Measurements from ENCODE around the gene TEPSIN.
"Not testable (repeated sequence)": the region's sequence is repeated elsewhere in the genome, so short reads cannot be mapped to it uniquely, and the experiment has no call there.

TEPSIN gene

GRCh38 chr17:81231766-81232581 is 6.9 kb downstream of the TEPSIN start:
- DNase-seq: no peak
- H3K4me3 Mint-ChIP-seq: no peak overlapping the region
- no peak overlapping the region for H3K27ac Mint-ChIP-seq
- peaks cover 31% of the 10 kb centered on the region for H3K36me3 Mint-ChIP-seq
- CTCF ChIA-PET: interaction anchor here (1.9 kb wide), 1 partner anchor 9 kb away, joined by 5 read pairs; the partner anchor contains the start of gene CEP131
- peaks cover 5% of the 10 kb centered on the region for H3K9me3 Mint-ChIP-seq
- peaks cover 13% of the 10 kb centered on the region for H3K4me1 Mint-ChIP-seq
- H3K27me3 Mint-ChIP-seq: no peaks in the 10 kb centered on the region

DNA sequence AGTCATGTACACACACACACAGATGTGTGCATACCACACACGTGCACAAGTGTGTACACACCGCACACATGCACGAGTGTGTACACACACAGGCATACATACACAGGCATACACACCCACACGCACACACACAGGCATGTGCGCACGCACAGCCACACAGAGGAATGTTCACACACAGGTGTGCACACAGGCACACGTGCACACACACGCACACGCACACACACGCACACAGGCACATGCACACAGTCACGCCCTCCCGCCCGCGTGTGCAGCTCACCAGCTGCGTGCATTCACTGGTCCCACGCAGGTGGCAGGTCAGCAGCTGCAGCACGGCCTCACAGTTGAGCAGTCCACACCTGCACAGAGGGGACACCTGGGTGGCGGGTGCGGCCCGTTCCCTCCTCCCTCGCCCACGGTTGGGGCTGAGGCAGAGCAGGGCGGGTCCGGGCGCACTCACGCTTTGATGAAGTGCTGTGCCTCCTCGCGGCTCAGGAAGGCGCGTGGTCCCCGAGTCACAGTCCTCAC is 7.7 kb downstream of the TEPSIN start:
- CTCF ChIA-PET: no interaction called here
- peak overlapping the region; percentile 8 for H3K27ac Mint-ChIP-seq

DNA sequence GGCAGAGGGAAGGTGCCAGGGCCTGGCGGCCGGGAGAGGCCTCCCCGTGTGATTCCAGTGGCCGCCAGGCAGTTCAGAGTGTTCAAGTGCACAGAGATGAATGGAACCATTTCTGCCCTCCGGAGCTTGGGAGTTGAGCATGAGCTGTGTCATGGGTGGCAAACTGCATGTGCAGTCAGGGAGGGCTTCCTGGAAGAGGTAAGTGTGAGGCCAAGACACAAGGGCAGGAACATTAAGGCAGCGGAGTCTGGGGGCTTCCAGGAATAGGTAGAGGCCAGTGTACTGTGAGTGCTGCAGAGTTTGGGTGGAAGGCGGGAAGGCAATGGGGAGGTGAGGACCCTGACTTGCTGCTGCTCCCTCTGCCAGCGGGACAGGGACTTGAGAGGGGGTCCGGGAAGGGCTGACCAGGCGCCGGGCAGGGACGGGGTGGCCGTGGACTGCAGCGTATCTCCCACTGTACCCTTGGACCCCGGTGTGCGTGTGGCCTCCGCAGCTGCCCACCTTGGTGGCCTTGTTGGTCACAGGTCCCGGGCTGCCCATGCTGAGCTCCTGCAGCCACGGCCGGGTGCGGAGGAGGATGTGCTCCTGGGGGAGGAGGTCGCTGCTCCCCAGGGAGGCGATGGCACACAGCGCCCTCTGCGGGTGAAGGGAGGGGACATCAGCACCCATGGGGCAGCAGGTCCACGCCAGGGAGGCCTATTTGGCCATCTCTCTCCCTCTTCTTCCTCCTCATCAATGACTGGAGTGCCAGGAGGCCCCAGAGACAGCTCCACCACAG is 8.6 kb downstream of the TEPSIN start:
- no peak overlapping the region for H3K27ac Mint-ChIP-seq
- H3K36me3 Mint-ChIP-seq: peaks cover 34% of the 10 kb centered on the region
- no peak for DNase-seq
- H3K4me3 Mint-ChIP-seq: no peak overlapping the region
- H3K4me1 Mint-ChIP-seq: peaks cover 11% of the 10 kb centered on the region
- H3K27me3 Mint-ChIP-seq: no peaks in the 10 kb centered on the region
- CTCF ChIA-PET: interaction anchor here (1.1 kb wide), 1 partner anchor 10 kb away, joined by 5 read pairs; no protein-coding TSS in a partner anchor
- H3K9me3 Mint-ChIP-seq: peaks cover 7% of the 10 kb centered on the region

More for the DNA sequence above, 7.7 kb downstream of the TEPSIN start:
- no peak for DNase-seq
- Mint-ChIP-seq H3K36me3 (peaks cover 34% of the 10 kb centered on the region), H3K27me3 (no peaks in the 10 kb centered on the region), H3K9me3 (peaks cover 7% of the 10 kb centered on the region), H3K4me3 (no peak overlapping the region), H3K4me1 (peaks cover 11% of the 10 kb centered on the region)

- Mint-ChIP-seq H3K27ac (no peak overlapping the region), H3K36me3 (peaks cover 30% of the 10 kb centered on the region), H3K27me3 (peaks cover under 1% of the 10 kb centered on the region), H3K9me3 (peaks cover 7% of the 10 kb centered on the region), H3K4me1 (peaks cover 7% of the 10 kb centered on the region), H3K4me3 (no peak overlapping the region)
- no peak for DNase-seq
- CTCF ChIA-PET: interaction anchor here (1.1 kb wide), 1 partner anchor 10 kb away, joined by 5 read pairs; no protein-coding TSS in a partner anchor
These were observed 9.3 kb downstream of the TEPSIN start for GRCh38 chr17:81229666-81229920.

- Mint-ChIP-seq H3K36me3 (peaks cover 30% of the 10 kb centered on the region), H3K4me1 (peaks cover 6% of the 10 kb centered on the region), H3K4me3 (no peak overlapping the region), H3K27ac (no peak overlapping the region), H3K27me3 (peaks cover 6% of the 10 kb centered on the region), H3K9me3 (peaks cover 7% of the 10 kb centered on the region)
- CTCF ChIA-PET: interaction anchor here (1.1 kb wide), 1 partner anchor 9 kb away, joined by 5 read pairs; no protein-coding TSS in a partner anchor
- no peak for DNase-seq
These were observed 9.8 kb downstream of the TEPSIN start for GRCh38 chr17:81228834-81229665.

- Mint-ChIP-seq H3K9me3 (peaks cover 7% of the 10 kb centered on the region), H3K27ac (no peak overlapping the region), H3K27me3 (peaks cover 12% of the 10 kb centered on the region), H3K36me3 (peaks cover 30% of the 10 kb centered on the region), H3K4me3 (no peak overlapping the region), H3K4me1 (peaks cover 13% of the 10 kb centered on the region)
- DNase-seq: no peak
- CTCF ChIA-PET: no interaction called here
These were observed 10.4 kb downstream of the TEPSIN start for GRCh38 chr17:81228420-81228819.

DNA sequence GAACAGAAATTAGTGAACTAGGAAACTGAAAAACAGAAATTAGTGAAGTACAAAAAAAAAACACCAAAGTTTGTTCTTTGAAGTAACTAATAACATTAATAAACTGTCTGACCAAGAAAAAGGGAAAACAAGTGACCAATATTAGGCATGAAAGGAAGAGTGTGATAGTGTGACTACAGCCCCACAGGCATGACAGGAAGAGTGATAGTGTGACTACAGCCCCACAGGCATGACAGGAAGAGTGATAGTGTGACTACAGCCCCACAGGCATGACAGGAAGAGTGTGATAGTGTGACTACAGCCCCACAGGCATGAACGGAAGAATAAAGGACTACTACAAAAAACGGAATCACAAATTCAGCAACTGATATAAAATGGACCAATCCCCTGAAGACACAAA is 11.2 kb downstream of the TEPSIN start:
- H3K9me3 Mint-ChIP-seq, DNase-seq, H3K4me3 Mint-ChIP-seq, CTCF ChIA-PET: not testable (repeated sequence)
- Mint-ChIP-seq H3K27me3 (peaks cover 14% of the 10 kb centered on the region), H3K36me3 (peaks cover 28% of the 10 kb centered on the region), H3K27ac (peak overlapping the region; percentile 22), H3K4me1 (peaks cover 16% of the 10 kb centered on the region)

- H3K9me3 Mint-ChIP-seq: peaks cover 7% of the 10 kb centered on the region
- no peak overlapping the region for H3K27ac Mint-ChIP-seq
- H3K4me3 Mint-ChIP-seq: peak overlapping the region; percentile 58
- peaks cover 25% of the 10 kb centered on the region for H3K4me1 Mint-ChIP-seq
- no peak for DNase-seq
- H3K36me3 Mint-ChIP-seq: peaks cover 11% of the 10 kb centered on the region
- CTCF ChIA-PET: no interaction called here
- H3K27me3 Mint-ChIP-seq: peaks cover 14% of the 10 kb centered on the region
These were observed 15.1 kb downstream of the TEPSIN start for GRCh38 chr17:81223762-81224130.

GRCh38 chr17:81222906-81223761 is 15.7 kb downstream of the TEPSIN start, which contains the start of gene CEP131:
Gene CEP131, minus strand, starts transcription at chr17:81222965. Its CDS starts 2,909 bp downstream, at chr17:81220056.
- peaks cover 14% of the 10 kb centered on the region for H3K27me3 Mint-ChIP-seq
- CTCF ChIA-PET: interaction anchor here (0.8 to 1.0 kb wide), 2 partner anchors 9 to 261 kb away, joined by 3 to 5 read pairs; no protein-coding TSS in a partner anchor
- peak; percentile 99 for DNase-seq
- peak within 1 kb of the TSS; percentile 81 for H3K27ac Mint-ChIP-seq
- H3K9me3 Mint-ChIP-seq: peaks cover 7% of the 10 kb centered on the region
- peak within 1 kb of the TSS; percentile 78 for H3K4me3 Mint-ChIP-seq
- peaks cover 7% of the 10 kb centered on the region for H3K36me3 Mint-ChIP-seq
- H3K4me1 Mint-ChIP-seq: peaks cover 25% of the 10 kb centered on the region

GRCh38 chr17:81222620-81222905 is 16.3 kb downstream of the TEPSIN start:
- H3K27ac Mint-ChIP-seq: no peak overlapping the region

DNA sequence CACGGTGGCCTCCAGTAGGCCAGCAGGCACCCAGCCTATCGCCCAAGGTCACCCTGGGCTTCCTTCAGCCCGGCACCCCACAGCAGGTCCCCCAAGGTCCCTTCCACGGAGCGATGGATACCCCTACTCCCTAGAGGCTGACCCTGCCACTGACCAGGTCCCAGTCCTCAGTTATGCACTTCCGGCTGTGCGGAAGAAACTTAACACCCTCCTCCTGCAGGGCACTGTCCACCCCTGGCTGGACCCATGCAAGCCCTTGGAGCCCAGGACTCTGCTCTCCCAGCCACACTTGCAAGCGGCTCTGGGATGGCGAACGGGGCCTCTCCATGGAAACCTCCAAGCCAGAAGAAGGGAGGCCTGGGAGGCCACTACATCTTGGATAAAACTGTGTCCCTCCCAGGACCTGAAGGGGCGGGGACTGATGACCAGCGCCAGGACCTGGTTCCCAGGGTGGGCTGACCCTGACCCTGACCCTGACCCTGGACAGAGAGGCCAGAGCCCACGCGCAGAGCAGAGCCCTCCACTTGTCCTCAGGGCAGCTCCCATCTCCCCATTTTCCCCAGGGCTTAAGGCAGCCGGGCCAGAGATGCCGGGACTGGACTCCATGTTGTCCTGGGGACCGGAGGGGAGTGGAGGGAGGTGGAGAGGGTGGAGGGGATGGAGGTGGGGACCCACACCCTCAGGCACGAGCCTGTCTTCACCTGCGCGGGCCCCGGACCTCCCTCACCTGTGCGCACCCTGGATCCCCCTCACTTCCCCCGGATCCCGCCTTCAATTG is 16.8 kb downstream of the TEPSIN start:
- Mint-ChIP-seq H3K27ac (no peak overlapping the region), H3K4me3 (peak overlapping the region; percentile 78), H3K27me3 (peaks cover 14% of the 10 kb centered on the region), H3K9me3 (peaks cover 2% of the 10 kb centered on the region), H3K4me1 (peaks cover 18% of the 10 kb centered on the region), H3K36me3 (peaks cover 3% of the 10 kb centered on the region)
- DNase-seq: no peak
- CTCF ChIA-PET: interaction anchor here (1.0 kb wide), 1 partner anchor 11 kb away, joined by 5 read pairs; no protein-coding TSS in a partner anchor

More at GRCh38 chr17:81222620-81222905, 16.3 kb downstream of the TEPSIN start:
- no peak for DNase-seq
- Mint-ChIP-seq H3K36me3 (peaks cover 3% of the 10 kb centered on the region), H3K9me3 (peaks cover 4% of the 10 kb centered on the region), H3K4me1 (peaks cover 20% of the 10 kb centered on the region), H3K27me3 (peaks cover 14% of the 10 kb centered on the region), H3K4me3 (peak overlapping the region; percentile 78)
- CTCF ChIA-PET: interaction anchor here (0.8 to 1.0 kb wide), 2 partner anchors 10 to 262 kb away, joined by 3 to 5 read pairs; no protein-coding TSS in a partner anchor

DNA sequence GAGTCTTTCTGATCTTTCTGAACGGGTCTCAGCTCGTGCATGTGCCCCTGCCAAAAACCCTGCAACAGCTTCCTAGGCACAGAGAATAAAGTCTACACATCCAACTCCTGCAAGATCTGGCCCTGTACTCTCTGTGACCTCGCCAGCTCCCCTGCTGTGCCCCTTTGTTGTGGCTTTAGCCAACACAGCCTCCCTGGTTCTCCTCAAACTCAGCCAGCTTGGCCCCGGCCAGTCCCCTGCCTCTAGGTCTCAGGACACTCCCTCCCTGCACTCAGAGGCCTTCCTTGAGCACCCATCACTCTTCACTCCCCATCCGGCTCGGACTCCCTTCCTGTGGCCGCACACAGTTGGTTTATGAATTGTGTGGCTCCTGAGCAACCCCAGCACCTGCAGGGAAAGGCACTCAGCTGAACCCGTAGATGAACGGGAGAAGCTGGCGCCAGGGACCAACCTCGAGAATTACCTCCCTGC is 17.4 kb downstream of the TEPSIN start:
- DNase-seq: no peak
- CTCF ChIA-PET: no interaction called here
- H3K36me3 Mint-ChIP-seq: peaks cover 2% of the 10 kb centered on the region
- H3K27me3 Mint-ChIP-seq: peaks cover 14% of the 10 kb centered on the region
- peaks cover 1% of the 10 kb centered on the region for H3K9me3 Mint-ChIP-seq
- H3K4me3 Mint-ChIP-seq: peak overlapping the region; percentile 78
- peaks cover 18% of the 10 kb centered on the region for H3K4me1 Mint-ChIP-seq
- H3K27ac Mint-ChIP-seq: no peak overlapping the region

Measured in activated naive CD4-positive, alpha-beta T cell treated with anti-CD3 and anti-CD28 coated beads, Interleukin-2, amount 10 ng/mL, durations not matched to agents 7 days and 5 days (primary cell).